Cerebellar nuclear complex (tissue), 1 donor: ENCODE measurements around the gene TMEM72.

ENCODE experiments used
- DNase-seq, 2 experiments: peaks; one replicate each; lab custom pipeline; 2025; lab: John Stamatoyannopoulos, UW

TMEM72 gene

DNA sequence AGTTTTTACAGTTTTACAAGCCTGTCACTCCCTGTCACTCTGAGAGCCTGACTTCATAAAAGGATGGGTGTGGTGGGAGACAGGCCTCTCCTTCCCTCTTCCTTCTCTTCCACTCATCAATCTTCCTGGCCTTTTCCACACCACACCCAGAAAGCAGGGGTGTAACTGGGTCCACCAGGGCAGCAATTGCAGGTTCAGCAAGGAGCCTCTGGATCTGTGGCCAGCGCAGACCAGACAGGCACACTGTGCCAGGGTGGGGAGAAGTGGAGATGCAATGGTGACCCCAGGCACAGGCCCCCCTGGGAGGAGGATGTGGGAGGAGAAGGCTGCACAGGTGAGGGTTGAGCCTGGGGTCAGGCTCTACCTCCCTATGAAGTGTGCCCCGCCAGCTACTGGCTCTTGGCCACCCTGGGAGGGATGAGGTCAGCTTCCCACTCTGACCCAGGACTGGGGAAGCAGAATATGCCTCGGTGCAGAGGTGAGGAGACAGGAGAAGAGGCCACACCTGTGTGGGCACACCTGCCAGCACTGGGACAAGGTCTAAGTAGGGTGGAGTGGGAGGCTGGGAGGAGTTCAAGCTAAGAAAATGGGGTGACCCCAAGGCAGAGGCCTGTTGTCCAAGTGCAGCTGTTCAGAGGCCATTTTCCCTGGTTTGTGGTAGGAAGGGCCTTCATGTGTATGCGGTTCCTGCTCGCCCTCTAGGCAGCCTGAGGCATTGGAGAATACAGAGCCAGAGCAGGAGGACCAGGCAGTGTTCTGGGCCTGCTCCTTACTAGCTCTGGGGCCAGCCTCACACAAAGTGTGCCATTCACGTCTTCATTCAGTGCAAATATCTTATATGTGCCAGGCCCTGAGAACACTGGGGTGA is 20.2 kb upstream of the TMEM72 start:
- DNase-seq = no peak

DNA sequence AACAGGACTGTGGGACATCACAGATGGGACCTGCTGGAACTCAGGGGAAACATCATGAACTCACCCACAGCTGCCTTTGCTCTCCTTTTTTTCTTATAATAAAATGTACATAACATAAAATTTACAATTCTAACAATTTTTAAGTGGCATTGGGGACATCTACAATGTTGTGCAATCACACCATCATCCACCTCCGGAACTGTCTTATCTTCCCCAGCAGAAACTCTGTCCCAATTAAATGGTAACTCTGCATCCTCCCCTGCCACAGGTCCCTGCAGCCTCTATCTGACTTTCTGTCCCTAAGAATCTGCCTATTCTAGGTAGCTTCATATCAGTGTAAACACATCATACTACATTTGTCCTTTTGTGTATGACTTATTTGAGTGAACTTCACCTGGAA is 19.4 kb upstream of the TMEM72 start:
- DNase-seq = no peak

DNA sequence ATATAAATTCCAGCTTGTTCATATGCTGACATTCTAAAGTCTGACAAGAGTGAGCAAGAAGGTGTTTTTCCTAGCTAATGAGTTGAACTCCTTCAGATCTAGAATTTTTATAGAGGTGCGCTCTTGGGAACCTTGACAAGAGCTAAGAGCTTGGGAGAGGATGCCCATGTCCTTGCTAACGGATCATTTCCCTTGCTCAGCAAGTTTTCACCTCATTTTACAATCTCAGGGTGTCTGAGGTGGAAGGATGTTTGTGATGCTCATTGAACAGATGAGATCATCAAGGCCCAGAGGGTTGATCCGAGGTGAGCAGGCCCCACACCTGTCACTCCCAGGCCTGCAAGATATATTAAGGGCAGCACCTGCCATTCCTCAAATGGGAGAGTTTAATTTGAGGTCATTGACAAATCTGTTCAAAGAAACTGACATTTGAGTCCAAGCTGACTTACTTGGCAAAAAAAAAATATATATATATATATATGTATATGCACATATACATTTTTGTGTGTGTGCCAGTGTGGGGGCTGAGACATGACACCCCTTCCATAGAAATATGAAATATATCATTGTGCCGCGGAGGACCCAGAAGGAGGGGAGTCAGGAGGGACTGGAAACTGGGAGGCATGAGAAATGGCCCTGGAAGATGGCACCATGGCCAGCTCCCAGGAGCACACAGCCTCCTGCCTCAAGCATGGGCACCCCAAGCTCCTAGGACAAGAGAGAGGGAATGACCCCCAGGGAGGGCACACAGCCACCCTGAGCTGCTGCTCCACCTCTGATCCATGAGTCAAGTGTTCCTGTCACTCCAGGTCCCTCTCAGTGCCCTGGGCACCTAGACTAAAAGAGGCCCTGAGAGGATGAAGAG is 17.3 kb upstream of the TMEM72 start:
- DNase-seq = no peak

GRCh38 chr10:44894691-44895090 is 16.4 kb upstream of the TMEM72 start:
- no peak for DNase-seq

DNA sequence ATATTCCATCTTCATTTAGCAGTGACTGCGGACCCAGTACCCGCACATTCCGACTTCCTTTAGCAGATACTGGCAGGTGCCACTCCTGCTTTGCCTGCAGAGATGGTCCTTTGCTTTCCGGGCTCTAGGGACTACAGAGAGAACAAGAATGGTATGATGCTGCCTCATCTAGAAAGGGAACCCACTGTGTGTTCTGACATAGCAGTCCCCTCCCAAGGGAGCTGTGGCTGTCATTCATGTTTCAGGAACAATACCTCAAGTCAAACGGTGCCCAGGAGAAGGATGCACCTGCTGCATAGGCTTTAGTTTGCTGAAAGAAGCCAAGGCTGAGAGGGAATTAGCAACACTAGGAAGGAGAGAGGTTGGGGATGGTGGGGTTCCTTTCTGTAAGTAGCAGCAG is 15.9 kb upstream of the TMEM72 start:
- DNase-seq = no peak

- no peak for DNase-seq
These were observed 14.1 kb upstream of the TMEM72 start for GRCh38 chr10:44897049-44897448.

- DNase-seq = no peak
These were observed 12.5 kb upstream of the TMEM72 start for GRCh38 chr10:44898665-44899064.

GRCh38 chr10:44899450-44900080 is 11.6 kb upstream of the TMEM72 start:
- no peak for DNase-seq

GRCh38 chr10:44902941-44903545 is 8.1 kb upstream of the TMEM72 start:
- DNase-seq = no peak

DNA sequence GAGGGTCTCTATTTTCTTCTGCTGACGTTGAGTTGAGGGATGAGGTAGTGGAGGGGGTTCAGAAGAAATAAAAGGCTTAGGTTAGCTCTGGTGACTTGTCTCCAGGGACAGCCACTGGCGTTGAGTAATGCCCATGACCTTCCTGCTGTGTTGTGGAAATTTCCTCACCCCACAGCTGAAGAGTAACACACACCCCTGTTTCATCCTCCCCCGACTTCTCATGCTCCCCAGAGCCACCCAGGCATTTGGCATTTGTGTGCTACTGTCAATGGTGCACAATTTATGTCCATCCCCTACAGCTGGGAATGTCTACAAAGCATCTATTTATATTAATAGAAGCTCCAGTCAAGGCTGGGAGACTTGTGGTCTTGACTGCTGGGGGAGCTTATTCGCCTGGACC is 4.7 kb upstream of the TMEM72 start:
- DNase-seq = no peak

DNA sequence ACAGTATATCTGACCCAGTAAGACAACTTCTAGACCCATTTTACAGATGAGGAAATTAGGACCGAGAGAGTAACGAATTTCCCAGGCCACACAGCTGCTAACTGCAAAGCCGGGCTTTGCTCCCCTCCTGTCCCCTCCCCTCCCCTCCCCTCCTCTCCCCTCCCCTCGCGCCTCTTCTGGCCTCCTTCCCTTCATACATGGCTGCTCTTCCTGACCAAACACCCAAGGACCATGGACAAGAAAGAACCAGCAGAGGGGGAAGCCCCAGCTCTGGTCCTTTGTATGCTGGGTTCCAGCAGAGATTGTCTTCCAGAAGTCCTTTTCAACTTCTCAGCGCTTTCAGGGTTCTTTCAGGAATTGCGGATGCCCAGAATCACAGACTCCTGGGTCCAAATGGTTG is 3.6 kb upstream of the TMEM72 start:
- DNase-seq = no peak

DNA sequence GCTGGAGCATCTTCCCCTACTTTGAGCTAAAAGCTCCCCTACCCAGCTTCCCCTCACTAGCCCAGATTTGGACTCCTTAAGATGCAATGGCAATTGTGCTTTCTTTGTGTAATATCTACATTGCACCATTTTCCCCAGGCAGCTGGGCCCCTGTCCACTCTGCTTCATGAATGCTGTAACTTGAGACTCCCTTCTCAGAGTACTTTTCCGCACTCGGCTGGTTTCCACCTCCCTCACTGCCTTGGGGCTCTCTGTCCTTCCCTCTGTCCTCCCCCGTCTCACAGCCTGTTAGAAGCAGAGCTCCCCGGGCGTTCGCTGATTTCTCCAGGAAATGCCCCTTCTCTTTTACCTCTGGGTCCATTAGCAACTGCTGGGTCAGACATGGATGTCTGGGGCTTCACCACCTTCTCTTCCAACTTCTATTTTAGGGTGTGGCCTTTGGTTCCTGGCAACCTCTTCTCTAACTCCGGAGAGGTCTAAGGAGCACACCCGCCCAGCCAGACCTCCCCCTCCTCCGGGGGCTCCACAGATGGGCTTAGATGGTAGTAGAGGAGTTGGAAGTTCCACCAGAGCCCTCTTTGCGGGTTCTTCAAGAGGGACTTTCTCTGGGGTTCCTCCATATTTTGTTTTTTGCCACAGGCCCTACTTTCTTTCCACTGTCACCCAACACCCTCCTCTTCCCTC is 2.9 kb upstream of the TMEM72 start:
- DNase-seq = no peak

DNA sequence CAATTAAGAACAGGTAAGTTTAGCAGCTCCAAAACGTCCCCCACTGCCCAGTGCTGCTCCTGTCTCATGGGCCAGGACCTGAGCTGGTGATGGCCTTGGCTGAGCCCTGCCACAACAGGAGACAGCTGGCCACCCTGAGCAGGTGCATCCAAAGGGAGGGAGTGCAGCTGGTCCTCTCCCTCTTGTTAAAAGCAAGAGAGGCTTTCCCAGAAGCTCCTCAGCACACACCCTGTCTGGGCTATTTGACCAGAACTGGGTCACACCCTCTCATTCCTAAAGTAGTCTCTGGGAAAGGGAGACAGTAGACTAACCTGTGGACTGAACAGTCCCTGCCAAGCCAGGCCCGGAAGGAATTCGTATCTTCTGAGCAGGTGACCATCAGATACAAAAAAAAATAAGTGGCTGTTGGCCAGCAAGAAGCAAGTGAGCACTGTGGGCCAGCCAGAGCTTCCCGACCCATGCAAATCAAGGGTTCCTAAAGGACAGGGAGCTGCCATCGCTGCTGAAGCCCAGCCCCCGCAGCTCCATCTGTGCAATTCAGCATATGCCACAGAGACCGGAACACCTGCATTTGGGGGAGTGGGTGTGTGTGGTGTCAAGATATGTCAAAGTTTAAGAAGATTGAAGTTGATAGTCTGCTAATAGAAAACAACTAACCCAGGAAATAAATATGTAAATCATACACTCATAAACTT is 2.1 kb upstream of the TMEM72 start:
- no peak for DNase-seq

GRCh38 chr10:44909910-44910309 is 1.2 kb upstream of the TMEM72 start:
- no peak for DNase-seq

DNA sequence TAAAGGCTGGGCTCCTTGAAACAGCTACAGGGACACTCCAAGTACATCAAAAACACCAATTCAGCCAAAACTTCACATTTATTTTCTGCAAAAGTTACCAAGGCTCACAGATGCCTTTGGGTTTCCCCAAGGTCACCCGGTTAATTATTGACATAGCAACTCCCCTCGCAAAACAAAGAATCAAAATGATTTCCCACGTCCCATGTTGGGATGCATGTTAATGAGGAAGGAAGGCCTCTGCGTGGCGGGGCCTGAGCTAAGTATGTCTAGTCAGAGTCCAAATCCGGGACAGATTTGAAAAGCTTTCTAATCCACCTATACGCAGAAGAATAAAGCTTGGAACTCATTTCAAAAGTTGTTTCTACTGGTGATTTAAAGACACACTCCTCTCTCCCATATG is 535 bp upstream of the TMEM72 start:
- DNase-seq = no peak

DNA sequence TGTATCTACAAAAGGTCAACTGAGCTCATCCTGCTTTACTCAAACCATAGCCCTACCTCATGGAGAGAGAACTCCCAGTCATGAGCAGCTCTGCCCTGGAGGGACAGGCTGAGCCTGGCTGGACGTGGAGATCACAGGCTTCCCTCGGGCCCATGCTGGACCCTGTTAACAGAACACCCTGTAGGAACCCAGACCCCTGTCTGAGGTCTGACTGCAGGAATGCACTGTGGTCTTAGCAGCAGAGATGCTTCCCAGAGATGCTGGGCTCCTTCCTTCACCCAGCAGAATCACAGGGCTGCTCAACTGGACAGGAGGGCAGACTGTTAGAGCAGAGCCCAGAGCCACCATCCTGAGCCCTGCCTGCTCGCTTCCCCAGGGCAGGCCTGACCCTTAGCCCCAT is 814 bp downstream of the TMEM72 start:
- DNase-seq = no peak

- no peak for DNase-seq
These were observed 2.4 kb downstream of the TMEM72 start for GRCh38 chr10:44913350-44914081.

- DNase-seq = no peak
These were observed 3.8 kb downstream of the TMEM72 start for GRCh38 chr10:44914891-44915290.

GRCh38 chr10:44916429-44916828 is 5.3 kb downstream of the TMEM72 start:
- no peak for DNase-seq

GRCh38 chr10:44917848-44918247 is 6.7 kb downstream of the TMEM72 start:
- DNase-seq = no peak
